K562 (cell line): ENCODE results near the gene RPL28. TPM values are rescaled to one million over a fixed set of nuclear protein-coding genes. Genes with fewer than 3 reads are reported as not detected.

ENCODE experiments used
- AFF4 ChIP-seq: sonication (generic); formaldehyde crosslinking; IDR thresholded peaks from 2 replicates; pipeline ENCODE4 v1.8.0; 2023; ENCODE audit warnings: mild to moderate bottlenecking, missing genetic modification reagents
- BDP1 ChIP-seq: IDR thresholded peaks from 3 replicates; pipeline ENCODE4 v1.6.1; 2011; ENCODE audit not compliant: insufficient read length, insufficient read depth
- CBX5 ChIP-seq: IDR thresholded peaks from 2 replicates; pipeline ENCODE4 v1.6.1; 2014; ENCODE audit warnings: low read depth, borderline replicate concordance
- CREM ChIP-seq: IDR thresholded peaks from 2 replicates; pipeline ENCODE4 v1.6.1; 2014; ENCODE audit warnings: antibody characterized with exemption, low read depth
- DEAF1 ChIP-seq: fragments of 450-650 bp; formaldehyde crosslinking; IDR thresholded peaks from 2 replicates; pipeline ENCODE4 v1.4.0; 2020; ENCODE audit warnings: mild to moderate bottlenecking, moderate library complexity
- GATAD2B ChIP-seq: fragments of 450-650 bp; IDR thresholded peaks from 2 replicates; pipeline ENCODE4 v1.6.1; 2017; ENCODE audit warnings: mild to moderate bottlenecking, borderline replicate concordance
- IRF1 ChIP-seq: sonication (generic); formaldehyde crosslinking; IDR thresholded peaks from 2 replicates; pipeline ENCODE4 v1.8.0; 2022; ENCODE audit warnings: missing genetic modification reagents, mild to moderate bottlenecking, borderline replicate concordance
- MYNN ChIP-seq, 2 experiments: sonication (generic); formaldehyde crosslinking in 1 of 2; IDR thresholded peaks; 2 replicates each; pipeline versions ENCODE4 v1.5.0 to v1.6.1; 2016 to 2020; ENCODE audit warnings: antibody characterized with exemption in 1 of 2, missing genetic modification reagents in 1 of 2
- NCOA1 ChIP-seq: fragments of 450-650 bp; IDR thresholded peaks from 2 replicates; pipeline ENCODE4 v1.6.1; 2016; ENCODE audit warnings: low read depth
- NCOA6 ChIP-seq: fragments of 450-650 bp; IDR thresholded peaks from 2 replicates; pipeline ENCODE4 v1.6.1; 2017; ENCODE audit warnings: mild to moderate bottlenecking
- SAP30 ChIP-seq: fragments of 200-600 bp; sonication (generic); IDR thresholded peaks from 2 replicates; pipeline ENCODE4 v1.6.1; 2012; ENCODE audit warnings: borderline replicate concordance, low read depth, mild to moderate bottlenecking, moderate library complexity, low read length, control low read depth, inconsistent platforms; ENCODE audit not compliant: insufficient read depth, poor library complexity, severe bottlenecking
- SMAD2 ChIP-seq: fragments of 150-350 bp; IDR thresholded peaks from 2 replicates; pipeline ENCODE4 v1.6.1; 2014; ENCODE audit warnings: low read depth, mild to moderate bottlenecking, low read length
- SMARCE1 ChIP-seq: fragments of 450-650 bp; IDR thresholded peaks from 2 replicates; pipeline ENCODE4 v1.7.1; 2016; ENCODE audit warnings: mild to moderate bottlenecking
- SNAPC5 ChIP-seq: fragments of 250-450 bp; sonication (Bioruptor Pico); IDR thresholded peaks from 2 replicates; pipeline ENCODE4 v1.8.0; 2021; ENCODE audit warnings: moderate library complexity, mild to moderate bottlenecking, inconsistent platforms
- ZBTB43 ChIP-seq: sonication (generic); formaldehyde crosslinking; IDR thresholded peaks from 2 replicates; pipeline ENCODE4 v1.8.0; 2023; ENCODE audit warnings: mild to moderate bottlenecking, missing genetic modification reagents
- ZC3H8 ChIP-seq: fragments of 450-650 bp; IDR thresholded peaks from 2 replicates; pipeline ENCODE4 v1.6.1; 2017
- ZKSCAN1 ChIP-seq: fragments of 150-350 bp; IDR thresholded peaks from 2 replicates; pipeline ENCODE4 v1.6.1; 2016; ENCODE audit warnings: low read depth, low read length
- ZNF232 ChIP-seq: sonication (generic); formaldehyde crosslinking; IDR thresholded peaks from 2 replicates; pipeline ENCODE4 v1.8.0; 2022; ENCODE audit warnings: mild to moderate bottlenecking, missing genetic modification reagents
- ZNF24 ChIP-seq: fragments of 450-650 bp; IDR thresholded peaks from 2 replicates; pipeline ENCODE4 v1.6.1; 2016
- ZNF263 ChIP-seq: sonication (generic); formaldehyde crosslinking; IDR thresholded peaks from 2 replicates; pipeline ENCODE4 v1.8.0; 2022; ENCODE audit warnings: mild to moderate bottlenecking, missing genetic modification reagents, borderline replicate concordance
- ZNF444 ChIP-seq: fragments of 250-450 bp; sonication (Bioruptor Pico); IDR thresholded peaks from 2 replicates; pipeline ENCODE4 v1.4.0; 2020; ENCODE audit warnings: mild to moderate bottlenecking, moderate library complexity
- polyA plus RNA-seq, 8 experiments: library from polyadenylated mRNA; depleted of rRNA in 4 of 8; stranded (reverse) in 5 of 8; unstranded in 3 of 8; fragments of >200 nt; fragmentation: Nextera tagmentation in 2 of 8; fragmentation: Illumina TruSeq in 1 of 8; extraction: Ambion mirVana in 2 of 8; extraction: Trizol in 1 of 8; gene quantifications; 2 replicates each; pipeline versions ENCODE4 v1.2.1 to v1.2.3, GENCODE V29; 2011 to 2014; ENCODE audit warnings: inconsistent platforms in 1 of 8, missing spikeins in 1 of 8
- total RNA-seq, 7 experiments: library from RNA; depleted of rRNA in 6 of 7; stranded (reverse); fragments of >200 nt in 6 of 7; fragmentation: Illumina TruSeq in 2 of 7; extraction: Trizol in 2 of 7; gene quantifications; 2 replicates each; pipeline versions ENCODE4 v1.2.1 to v1.2.3, GENCODE V29; 2011 to 2021; ENCODE audit warnings: low replicate concordance in 1 of 7

The RPL28 gene
- total and polyA plus RNA-seq, 9 of the 15 experiments (the other 6 are each of a cell fraction or from before 2014, with no cell fraction given) = 124 to 3,106 (median 622) TPM

GRCh38 chr19:55384131-55384919 is 1.4 kb upstream of the RPL28 start, which contains the start of gene TMEM238 (continued):
- TF ChIP-seq AFF4 (peak; percentile 74; the same call in 1 of the 2 replicates), CREM (0 out of 2 replicates have a peak, but pooled peaks have one; percentile 3), BDP1 (no peak), CBX5 (no peak), NCOA1 (no peak), SMAD2 (no peak), ZKSCAN1 (no peak), ZBTB43 (no peak), MYNN (IDR thresholded peaks at IDR 0.05) (no peak), MYNN (CRISPR knock-in tag; IDR thresholded peaks at IDR 0.05) (no peak), ZC3H8 (no peak), ZNF24 (no peak), SAP30 (peak; percentile 59), SNAPC5 (CRISPR knock-in tag) (no peak), GATAD2B (peak; percentile 63; the same call in 1 of the 2 replicates), ZNF263 (CRISPR knock-in tag) (no peak; the same call in 1 of the 2 replicates), ZNF444 (CRISPR knock-in tag) (no peak), SMARCE1 (no peak), NCOA6 (no peak), DEAF1 (no peak), ZNF232 (0 out of 2 replicates have a peak, but pooled peaks have one; percentile 54), IRF1 (CRISPR knock-in tag) (no peak)
